ENCODE measurements around the gene SHISAL2B. TPM values are rescaled to one million over a fixed set of nuclear protein-coding genes. Genes with fewer than 3 reads are reported as not detected.

SHISAL2B gene
- total RNA-seq, 4 donors from 2014 or later: not detected

DNA sequence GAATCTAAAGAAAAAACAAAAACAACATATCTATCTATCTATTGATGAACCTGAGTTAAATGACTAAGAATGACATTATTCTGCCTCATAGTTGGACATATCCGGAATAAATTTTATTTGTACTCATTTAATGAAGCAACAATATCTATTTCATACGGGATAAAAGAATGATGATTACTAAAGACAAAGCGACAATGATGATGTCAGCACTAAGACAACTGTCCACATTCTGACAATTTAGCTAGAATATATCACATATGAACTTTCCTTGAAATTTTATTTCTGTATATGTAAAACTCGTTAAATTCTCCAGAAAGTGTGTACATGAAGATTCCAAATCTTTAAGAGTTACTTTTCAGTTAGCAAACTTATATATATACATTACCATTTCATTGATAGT lies 23.2 kb upstream of the SHISAL2B start:
- H3K36me3 ChIP-seq: no peaks in the 10 kb centered on the region
- H3K27ac ChIP-seq: no peak overlapping the region
- H3K27me3 ChIP-seq: no peaks in the 10 kb centered on the region
- TF ChIP-seq CTCF (IDR thresholded peaks at IDR 0.05) (no peak), POLR2A (IDR thresholded peaks at IDR 0.05) (no peak)
- H3K4me1 ChIP-seq: no peaks in the 10 kb centered on the region
- no peak for DNase-seq
- H3K9me3 ChIP-seq: no peaks in the 10 kb centered on the region
- no peak overlapping the region for H3K4me3 ChIP-seq

DNA sequence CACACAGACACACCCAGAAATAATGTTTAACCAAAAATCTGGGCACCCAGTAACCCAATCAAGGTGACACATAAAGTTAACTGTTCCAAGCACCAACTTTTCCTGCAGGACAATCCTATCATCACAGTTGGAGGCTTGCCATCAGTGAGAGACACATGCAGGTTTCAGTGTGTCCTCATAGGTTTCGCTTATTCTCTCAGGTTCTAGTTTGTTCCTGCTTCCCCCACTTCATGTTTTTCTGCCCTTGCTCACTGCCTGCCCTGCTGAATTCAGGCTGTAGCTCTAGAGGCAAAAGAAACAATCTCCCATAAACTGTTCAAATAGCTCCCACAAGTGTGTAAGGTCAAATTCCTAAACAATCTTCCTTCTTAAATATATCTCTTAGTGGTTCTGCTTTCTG lies 20.0 kb upstream of the SHISAL2B start:
- H3K9me3 ChIP-seq: no peaks in the 10 kb centered on the region
- no peaks in the 10 kb centered on the region for H3K27me3 ChIP-seq
- H3K4me1 ChIP-seq: no peaks in the 10 kb centered on the region
- H3K36me3 ChIP-seq: no peaks in the 10 kb centered on the region
- no peak for DNase-seq
- H3K4me3 ChIP-seq: no peak overlapping the region
- TF ChIP-seq POLR2A (IDR thresholded peaks at IDR 0.05) (no peak), CTCF (IDR thresholded peaks at IDR 0.05) (no peak)
- no peak overlapping the region for H3K27ac ChIP-seq

GRCh38 chr5:64671678-64672077 lies 18.6 kb upstream of the SHISAL2B start:
- Histone ChIP-seq H3K36me3 (no peaks in the 10 kb centered on the region), H3K27me3 (no peaks in the 10 kb centered on the region), H3K4me3 (no peak overlapping the region), H3K9me3 (no peaks in the 10 kb centered on the region), H3K27ac (no peak overlapping the region), H3K4me1 (no peaks in the 10 kb centered on the region)
- no peak for DNase-seq
- TF ChIP-seq POLR2A (IDR thresholded peaks at IDR 0.05) (no peak), CTCF (IDR thresholded peaks at IDR 0.05) (no peak)

DNA sequence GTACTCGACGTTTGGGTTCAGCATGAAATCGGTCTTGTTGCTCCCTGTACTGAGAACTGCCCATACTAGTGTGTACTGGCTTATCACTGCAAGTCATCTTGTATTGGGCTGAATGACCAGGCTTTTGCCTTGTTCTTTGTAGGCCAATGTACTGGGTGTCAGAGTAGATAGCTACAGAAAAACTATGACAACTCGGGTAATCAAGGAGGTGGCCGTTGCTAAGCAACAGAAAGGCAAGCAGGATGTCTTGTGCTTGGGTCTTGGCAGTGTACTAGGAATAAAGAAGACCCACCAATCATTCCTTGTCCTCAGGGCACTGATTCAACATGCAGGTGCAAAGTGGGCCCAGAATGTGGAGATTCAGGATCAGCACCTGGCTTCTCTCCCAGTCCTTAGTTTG lies 11.9 kb upstream of the SHISAL2B start:
- H3K36me3 ChIP-seq: no peaks in the 10 kb centered on the region
- H3K9me3 ChIP-seq: no peaks in the 10 kb centered on the region
- H3K4me1 ChIP-seq: no peaks in the 10 kb centered on the region
- no peaks in the 10 kb centered on the region for H3K27me3 ChIP-seq
- no peak overlapping the region for H3K4me3 ChIP-seq
- H3K27ac ChIP-seq: no peak overlapping the region
- TF ChIP-seq POLR2A (IDR thresholded peaks at IDR 0.05) (no peak), CTCF (IDR thresholded peaks at IDR 0.05) (no peak)
- DNase-seq: no peak

- no peak for DNase-seq
- H3K9me3 ChIP-seq: no peaks in the 10 kb centered on the region
- H3K4me3 ChIP-seq: no peak overlapping the region
- no peaks in the 10 kb centered on the region for H3K4me1 ChIP-seq
- no peaks in the 10 kb centered on the region for H3K36me3 ChIP-seq
- no peaks in the 10 kb centered on the region for H3K27me3 ChIP-seq
- H3K27ac ChIP-seq: no peak overlapping the region
- TF ChIP-seq CTCF (IDR thresholded peaks at IDR 0.05) (no peak), POLR2A (IDR thresholded peaks at IDR 0.05) (no peak)
These were observed 10.0 kb upstream of the SHISAL2B start for GRCh38 chr5:64680289-64680688.

- Histone ChIP-seq H3K9me3 (no peaks in the 10 kb centered on the region), H3K27me3 (no peaks in the 10 kb centered on the region), H3K4me1 (no peaks in the 10 kb centered on the region), H3K36me3 (no peaks in the 10 kb centered on the region), H3K4me3 (no peak overlapping the region), H3K27ac (no peak overlapping the region)
- DNase-seq: no peak
- TF ChIP-seq POLR2A (IDR thresholded peaks at IDR 0.05) (no peak), CTCF (IDR thresholded peaks at IDR 0.05) (no peak)
These were observed 7.7 kb upstream of the SHISAL2B start for GRCh38 chr5:64682608-64683007.

Measured in Peyer's patch (tissue), 4 donors.